Tibial artery (tissue), 4 donors: Measurements from ENCODE around the gene PIGM.

Source experiments
- DNase-seq, 2 donors: peaks; one replicate each; pipeline ENCODE4 v3.0.0-alpha.2; 2019
- H3K27ac ChIP-seq, 2 donors: fragments of 200-600 bp; sonication (generic) in 1 of 2; 1 replicate in 1 of 2; 2 replicates in 1 of 2; pipeline ENCODE4 v1.5.1; 2018 to 2019; ENCODE audit warnings: mild to moderate bottlenecking in 1 of 2
- H3K27me3 ChIP-seq, 2 donors: fragments of 200-600 bp; sonication (generic) in 1 of 2; one replicate each; pipeline versions ENCODE4 v1.5.1 to v1.6.0; 2016 to 2019
- H3K36me3 ChIP-seq, 3 donors: fragments of 200-600 bp; sonication (generic) in 2 of 3; one replicate each; pipeline ENCODE4 v1.5.1; 2016 to 2019; ENCODE audit warnings: mild to moderate bottlenecking in 2 of 3
- H3K4me1 ChIP-seq, 4 donors: fragments of 200-600 bp; sonication (generic) in 2 of 4; 1 replicate in 3 of 4; 2 replicates in 1 of 4; pipeline ENCODE4 v1.5.1; 2016 to 2019
- H3K4me3 ChIP-seq, 2 donors: fragments of 200-600 bp; sonication (generic) in 1 of 2; 1 replicate in 1 of 2; 2 replicates in 1 of 2; pipeline ENCODE4 v1.5.1; 2018 to 2019; ENCODE audit warnings: mild to moderate bottlenecking in 2 of 2
- H3K9me3 ChIP-seq, 3 donors: fragments of 200-600 bp; sonication (generic) in 1 of 3; one replicate each; pipeline ENCODE4 v1.5.1; 2016 to 2019
- intact Hi-C: fragments of 100-400 bp; cut with DNase I; formaldehyde crosslinking; loops from one replicate; pipeline ENCODE4 v1.15.0; 2023; ENCODE audit warnings: low total_unique reads
- TF ChIP-seq, protein P1 (sequence below), 2 experiments: fragments of 200-600 bp in 1 of 2; fragments of 450-650 bp in 1 of 2; IDR thresholded peaks; one replicate each; pipeline ENCODE4 v1.5.1; 2017 to 2019; ENCODE audit warnings: antibody characterized with exemption in 2 of 2, mild to moderate bottlenecking in 1 of 2, moderate library complexity in 1 of 2

PIGM gene

GRCh38 chr1:160077486-160077885 lies 45.7 kb upstream of the PIGM start:
- peaks cover 0 to 14% (median 10%) of the 10 kb centered on the region in 4 donors for H3K4me1 ChIP-seq
- intact Hi-C loops: no loop called here
- no peak for DNase-seq
- no peaks in the 10 kb centered on the region for H3K36me3 ChIP-seq
- H3K27ac ChIP-seq: no peak overlapping the region
- TF ChIP-seq, protein P1, sequence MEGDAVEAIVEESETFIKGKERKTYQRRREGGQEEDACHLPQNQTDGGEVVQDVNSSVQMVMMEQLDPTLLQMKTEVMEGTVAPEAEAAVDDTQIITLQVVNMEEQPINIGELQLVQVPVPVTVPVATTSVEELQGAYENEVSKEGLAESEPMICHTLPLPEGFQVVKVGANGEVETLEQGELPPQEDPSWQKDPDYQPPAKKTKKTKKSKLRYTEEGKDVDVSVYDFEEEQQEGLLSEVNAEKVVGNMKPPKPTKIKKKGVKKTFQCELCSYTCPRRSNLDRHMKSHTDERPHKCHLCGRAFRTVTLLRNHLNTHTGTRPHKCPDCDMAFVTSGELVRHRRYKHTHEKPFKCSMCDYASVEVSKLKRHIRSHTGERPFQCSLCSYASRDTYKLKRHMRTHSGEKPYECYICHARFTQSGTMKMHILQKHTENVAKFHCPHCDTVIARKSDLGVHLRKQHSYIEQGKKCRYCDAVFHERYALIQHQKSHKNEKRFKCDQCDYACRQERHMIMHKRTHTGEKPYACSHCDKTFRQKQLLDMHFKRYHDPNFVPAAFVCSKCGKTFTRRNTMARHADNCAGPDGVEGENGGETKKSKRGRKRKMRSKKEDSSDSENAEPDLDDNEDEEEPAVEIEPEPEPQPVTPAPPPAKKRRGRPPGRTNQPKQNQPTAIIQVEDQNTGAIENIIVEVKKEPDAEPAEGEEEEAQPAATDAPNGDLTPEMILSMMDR (IDR thresholded peaks at IDR 0.05): no peak
- no peak overlapping the region for H3K4me3 ChIP-seq
- no peaks in the 10 kb centered on the region for H3K9me3 ChIP-seq
- H3K27me3 ChIP-seq: peaks cover 0 to 13% of the 10 kb centered on the region in 2 donors

GRCh38 chr1:160076295-160076694 lies 44.5 kb upstream of the PIGM start:
- Histone ChIP-seq H3K27ac (no peak overlapping the region), H3K27me3 (peaks cover 0 to 10% of the 10 kb centered on the region in 2 donors), H3K9me3 (no peaks in the 10 kb centered on the region), H3K4me1 (peaks cover 0 to 8% (median 6%) of the 10 kb centered on the region in 4 donors), H3K4me3 (no peak overlapping the region), H3K36me3 (no peaks in the 10 kb centered on the region)
- TF ChIP-seq, protein P1 (IDR thresholded peaks at IDR 0.05): no peak
- intact Hi-C loops: no loop called here
- no peak for DNase-seq

GRCh38 chr1:160075836-160076235 lies 44.0 kb upstream of the PIGM start:
- intact Hi-C loops: no loop called here
- no peak overlapping the region for H3K27ac ChIP-seq
- H3K27me3 ChIP-seq: peaks cover 0 to 10% of the 10 kb centered on the region in 2 donors
- no peaks in the 10 kb centered on the region for H3K36me3 ChIP-seq
- H3K9me3 ChIP-seq: no peaks in the 10 kb centered on the region
- DNase-seq: no peak
- TF ChIP-seq, protein P1 (IDR thresholded peaks at IDR 0.05): no peak
- H3K4me3 ChIP-seq: no peak overlapping the region
- peaks cover 0 to 7% (median 2%) of the 10 kb centered on the region in 4 donors for H3K4me1 ChIP-seq

DNA sequence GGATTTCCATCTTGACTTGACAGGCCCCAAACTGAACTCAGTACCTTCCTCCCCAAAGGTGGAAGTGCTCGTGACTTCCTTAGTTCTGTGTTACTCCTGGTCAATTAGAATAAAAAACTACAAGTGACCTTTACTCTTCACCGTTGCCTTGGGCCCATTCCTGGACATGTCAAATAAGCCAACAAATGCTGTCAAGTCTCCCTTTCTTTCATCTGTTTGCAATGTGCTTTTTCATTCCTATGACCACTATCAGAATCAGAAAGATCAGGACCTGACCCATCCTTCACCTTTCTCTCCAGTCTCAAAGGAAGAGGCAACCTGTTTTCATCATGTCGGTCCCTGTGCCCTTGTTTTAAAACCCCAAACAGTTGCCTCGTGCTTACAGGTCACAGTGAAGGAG lies 43.1 kb upstream of the PIGM start:
- no peaks in the 10 kb centered on the region for H3K9me3 ChIP-seq
- no peaks in the 10 kb centered on the region for H3K36me3 ChIP-seq
- H3K4me3 ChIP-seq: no peak overlapping the region
- TF ChIP-seq, protein P1 (IDR thresholded peaks at IDR 0.05): no peak
- peaks cover 0 to 10% of the 10 kb centered on the region in 2 donors for H3K27me3 ChIP-seq
- H3K27ac ChIP-seq: no peak overlapping the region
- no peak for DNase-seq
- peaks cover 0 to 12% (median 5%) of the 10 kb centered on the region in 4 donors for H3K4me1 ChIP-seq
- intact Hi-C loops: no loop called here

DNA sequence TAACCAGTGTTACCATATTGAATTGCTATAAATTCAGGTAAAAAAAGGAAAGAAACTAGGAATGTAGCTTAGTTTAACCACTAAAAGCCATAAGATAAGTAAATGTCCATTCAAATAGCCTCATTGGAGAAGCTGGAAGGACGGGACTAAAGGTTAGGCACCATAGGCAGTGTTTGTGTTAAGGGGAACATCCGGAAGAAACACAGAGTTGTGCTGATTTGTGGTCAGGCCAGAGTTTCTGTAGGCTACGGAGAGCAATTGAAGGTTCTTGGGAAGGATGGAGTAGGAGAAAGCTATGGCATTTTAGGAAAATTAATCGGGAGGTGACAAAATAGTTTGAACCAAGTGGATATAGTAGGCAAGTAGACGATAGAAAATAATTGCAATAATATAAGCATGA lies 39.5 kb upstream of the PIGM start:
- TF ChIP-seq, protein P1 (IDR thresholded peaks at IDR 0.05): no peak
- no peaks in the 10 kb centered on the region for H3K27me3 ChIP-seq
- no peak for DNase-seq
- H3K4me1 ChIP-seq: peaks cover 0 to 14% (median 8%) of the 10 kb centered on the region in 4 donors
- H3K4me3 ChIP-seq: no peak overlapping the region
- no peaks in the 10 kb centered on the region for H3K9me3 ChIP-seq
- no peak overlapping the region for H3K27ac ChIP-seq
- no peaks in the 10 kb centered on the region for H3K36me3 ChIP-seq
- intact Hi-C loops: no loop called here
